Calu3 (cell line): Measurements from ENCODE around the gene PPP1R1A. TPM values are rescaled to one million over a fixed set of nuclear protein-coding genes. Genes with fewer than 3 reads are reported as not detected.

Source experiments
- BruUV-seq: library from RNA; stranded (reverse); fragments of 400-500 nt; replicated peaks from 2 replicates; lab custom pipeline; 2021; lab: Mats Ljungman, UMichigan
- CTCF ChIA-PET: fragments of 300-600 bp; sonication (Branson Sonifier 250); formaldehyde crosslinking; loops from one replicate; lab custom pipeline; 2022; ENCODE audit warnings: antibody characterized with exemption; lab: Charles Lee
- DNase-seq: peaks from one replicate; pipeline ENCODE4 v3.0.0; 2022
- H3K27ac Mint-ChIP-seq: one replicate; pipeline ENCODE4 v1.8.0; 2022; ENCODE audit warnings: mixed read lengths; ENCODE audit not compliant: unreplicated experiment
- H3K27me3 Mint-ChIP-seq: one replicate; pipeline ENCODE4 v1.8.0; 2022; ENCODE audit warnings: mixed read lengths; ENCODE audit not compliant: unreplicated experiment
- H3K36me3 Mint-ChIP-seq: one replicate; pipeline ENCODE4 v1.8.0; 2022; ENCODE audit warnings: mild to moderate bottlenecking, moderate library complexity, mixed read lengths; ENCODE audit not compliant: insufficient read depth, unreplicated experiment
- H3K4me1 Mint-ChIP-seq: one replicate; pipeline ENCODE4 v1.8.0; 2022; ENCODE audit warnings: mild to moderate bottlenecking, low read depth, mixed read lengths; ENCODE audit not compliant: unreplicated experiment
- H3K4me3 Mint-ChIP-seq: one replicate; pipeline ENCODE4 v1.8.0; 2022; ENCODE audit warnings: mild to moderate bottlenecking, low read depth, moderate library complexity, mixed read lengths; ENCODE audit not compliant: unreplicated experiment
- H3K9me3 Mint-ChIP-seq: one replicate; pipeline ENCODE4 v1.8.0; 2022; ENCODE audit warnings: low read depth, mixed read lengths; ENCODE audit not compliant: unreplicated experiment
- intact Hi-C: fragments of 100-400 bp; cut with micrococcal nuclease; formaldehyde crosslinking; loops from one replicate; pipeline ENCODE4 v1.10.0; 2022; ENCODE audit not compliant: unreplicated experiment
- total RNA-seq: library from RNA; stranded (reverse); gene quantifications from 2 replicates; pipeline ENCODE4 v1.2.3, GENCODE V29; 2022
- TF ChIP-seq, protein P1 (sequence below): fragments of 200-600 bp; IDR thresholded peaks from one replicate; pipeline ENCODE4 v1.8.0; 2022; ENCODE audit warnings: antibody characterized with exemption; ENCODE audit not compliant: unreplicated experiment

Gene PPP1R1A
- total RNA-seq, 1 experiment from 2014 or later: 0.26 TPM

DNA sequence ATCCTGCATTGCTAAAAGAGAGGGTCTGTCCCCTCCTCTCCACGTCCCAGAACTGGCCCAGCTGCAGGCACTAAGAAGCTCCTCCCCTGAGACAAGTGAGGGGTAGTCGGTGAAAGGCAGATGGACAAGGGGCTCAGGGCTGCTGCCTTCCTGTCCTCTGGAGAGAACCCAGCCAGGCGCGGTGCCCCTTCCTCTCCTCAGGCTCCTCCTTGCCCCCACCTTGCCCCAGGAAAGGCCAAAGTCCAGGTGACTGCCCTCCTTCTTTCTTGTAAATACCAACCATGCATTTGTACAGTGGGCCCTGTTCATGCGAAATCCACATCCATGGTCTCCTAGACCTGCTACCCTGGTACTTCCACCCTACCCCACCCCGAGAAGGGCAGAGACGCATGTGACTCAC lies 9.7 kb downstream of the PPP1R1A start:
- no peak for DNase-seq
- Mint-ChIP-seq H3K27ac (no peak overlapping the region), H3K9me3 (no peaks in the 10 kb centered on the region), H3K4me3 (no peak overlapping the region), H3K36me3 (no peaks in the 10 kb centered on the region), H3K27me3 (peaks cover 100% of the 10 kb centered on the region), H3K4me1 (no peaks in the 10 kb centered on the region)
- TF ChIP-seq, protein P1, sequence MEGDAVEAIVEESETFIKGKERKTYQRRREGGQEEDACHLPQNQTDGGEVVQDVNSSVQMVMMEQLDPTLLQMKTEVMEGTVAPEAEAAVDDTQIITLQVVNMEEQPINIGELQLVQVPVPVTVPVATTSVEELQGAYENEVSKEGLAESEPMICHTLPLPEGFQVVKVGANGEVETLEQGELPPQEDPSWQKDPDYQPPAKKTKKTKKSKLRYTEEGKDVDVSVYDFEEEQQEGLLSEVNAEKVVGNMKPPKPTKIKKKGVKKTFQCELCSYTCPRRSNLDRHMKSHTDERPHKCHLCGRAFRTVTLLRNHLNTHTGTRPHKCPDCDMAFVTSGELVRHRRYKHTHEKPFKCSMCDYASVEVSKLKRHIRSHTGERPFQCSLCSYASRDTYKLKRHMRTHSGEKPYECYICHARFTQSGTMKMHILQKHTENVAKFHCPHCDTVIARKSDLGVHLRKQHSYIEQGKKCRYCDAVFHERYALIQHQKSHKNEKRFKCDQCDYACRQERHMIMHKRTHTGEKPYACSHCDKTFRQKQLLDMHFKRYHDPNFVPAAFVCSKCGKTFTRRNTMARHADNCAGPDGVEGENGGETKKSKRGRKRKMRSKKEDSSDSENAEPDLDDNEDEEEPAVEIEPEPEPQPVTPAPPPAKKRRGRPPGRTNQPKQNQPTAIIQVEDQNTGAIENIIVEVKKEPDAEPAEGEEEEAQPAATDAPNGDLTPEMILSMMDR: no peak
- no TSS peak for BruUV-seq
- intact Hi-C loops: loop anchor here (2.0 kb wide), 1 partner anchor 24 kb away; no protein-coding TSS in a partner anchor
- CTCF ChIA-PET: interaction anchor here (2.2 kb wide), 1 partner anchor 17 kb away, joined by 7 read pairs; no protein-coding TSS in a partner anchor

DNA sequence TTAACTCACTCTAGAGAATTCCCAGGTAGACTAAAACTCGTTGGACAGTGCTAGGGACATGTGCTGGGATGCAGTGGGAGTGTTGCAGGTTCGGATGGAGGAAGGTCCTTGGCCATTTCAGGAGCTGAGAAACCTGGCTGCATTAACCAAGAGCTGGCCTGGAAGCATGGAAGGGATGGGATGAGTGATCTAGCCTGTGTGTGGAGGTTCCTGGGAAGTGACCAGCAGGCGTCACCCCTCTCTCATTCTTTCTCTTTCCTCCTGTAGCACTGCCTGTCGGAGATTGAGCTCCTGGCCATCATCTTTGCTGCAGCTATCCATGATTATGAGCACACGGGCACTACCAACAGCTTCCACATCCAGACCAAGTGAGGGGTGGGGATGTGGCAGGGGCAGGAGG lies 15.6 kb downstream of the PPP1R1A start:
- TF ChIP-seq, protein P1: no peak
- Mint-ChIP-seq H3K36me3 (no peaks in the 10 kb centered on the region), H3K4me3 (no peak overlapping the region), H3K27ac (no peak overlapping the region), H3K27me3 (peaks cover 95% of the 10 kb centered on the region), H3K4me1 (no peaks in the 10 kb centered on the region), H3K9me3 (no peaks in the 10 kb centered on the region)
- intact Hi-C loops: no loop called here
- no peak for DNase-seq
- no TSS peak for BruUV-seq
- CTCF ChIA-PET: interaction anchor here (0.8 kb wide), 2 partner anchors 10 to 19 kb away, joined by 4 read pairs; no protein-coding TSS in a partner anchor

DNA sequence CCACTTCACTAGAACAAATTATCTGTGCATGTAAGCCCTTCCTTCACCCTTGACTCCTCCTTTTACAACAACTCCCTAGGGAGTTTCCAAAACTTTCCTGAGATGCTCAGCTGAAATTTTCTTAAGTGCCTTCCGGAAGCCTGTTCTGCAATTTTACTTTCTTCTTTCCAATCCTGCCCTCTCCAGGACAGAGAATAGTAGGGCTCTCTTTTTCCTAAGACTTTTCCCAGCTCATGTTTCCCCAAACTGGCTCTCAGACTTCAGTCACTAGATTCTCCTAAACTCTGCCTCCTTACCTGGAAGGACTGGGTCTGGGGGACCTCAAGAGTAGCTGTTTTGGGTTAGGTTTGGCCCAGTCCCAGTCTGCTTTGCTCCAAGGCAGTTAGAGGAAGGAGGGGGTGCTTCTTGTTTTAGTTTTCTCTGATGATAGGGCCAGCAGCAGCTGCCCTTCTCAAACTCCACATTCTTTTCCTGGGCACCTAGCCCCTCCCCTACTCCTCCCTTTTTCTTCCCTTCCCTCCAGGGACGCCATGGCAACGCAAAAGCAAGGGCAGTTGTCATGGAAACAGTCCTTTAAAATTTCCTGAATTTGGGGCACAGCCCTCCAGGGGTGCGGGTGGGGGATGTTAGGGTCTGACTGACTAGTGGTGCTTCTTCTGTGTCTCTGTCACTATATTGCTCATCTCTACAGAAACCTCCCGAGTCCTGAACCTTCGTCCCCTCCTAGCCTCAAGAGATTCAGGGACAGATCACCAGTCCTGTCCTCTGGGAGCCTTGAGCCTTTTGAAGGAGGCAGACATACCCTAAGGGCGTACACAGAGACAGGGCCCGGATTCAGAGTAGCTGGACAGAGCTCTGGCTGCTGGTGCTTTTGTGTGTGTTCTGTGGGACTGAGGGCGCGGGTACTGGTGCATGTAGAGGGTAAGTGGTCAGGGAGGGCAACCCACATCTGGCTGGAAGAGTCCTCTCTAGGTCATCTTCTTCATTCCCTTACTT lies 17.0 kb downstream of the PPP1R1A start:
- intact Hi-C loops: no loop called here
- Mint-ChIP-seq H3K27ac (no peak overlapping the region), H3K36me3 (no peaks in the 10 kb centered on the region), H3K4me3 (no peak overlapping the region), H3K4me1 (no peaks in the 10 kb centered on the region), H3K9me3 (no peaks in the 10 kb centered on the region), H3K27me3 (peaks cover 92% of the 10 kb centered on the region)
- no peak for DNase-seq
- no TSS peak for BruUV-seq
- TF ChIP-seq, protein P1: no peak
- CTCF ChIA-PET: no interaction called here

DNA sequence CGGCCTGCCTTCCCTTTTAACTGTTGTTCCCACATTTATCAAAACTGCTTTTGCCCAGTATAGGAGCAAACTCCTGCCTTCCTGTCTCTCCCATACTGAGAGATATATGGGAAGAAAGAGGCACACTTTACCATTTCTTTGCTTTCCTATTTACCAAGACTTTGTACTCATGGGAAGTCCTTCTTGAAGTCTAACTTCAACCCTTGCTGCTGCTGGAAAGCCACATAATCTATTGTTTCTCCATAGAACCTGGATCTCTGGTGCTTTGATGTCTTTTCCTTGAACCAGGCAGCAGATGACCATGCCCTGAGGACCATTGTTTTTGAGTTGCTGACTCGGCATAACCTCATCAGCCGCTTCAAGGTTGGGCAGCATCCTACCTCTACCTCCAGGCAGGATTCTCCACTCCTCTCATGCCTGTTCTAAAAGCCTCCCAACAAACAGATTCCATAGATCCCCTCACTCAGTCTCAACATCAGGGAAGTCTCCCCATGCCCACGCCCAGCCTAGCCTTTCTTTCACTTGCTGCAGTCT lies 18.4 kb downstream of the PPP1R1A start:
- H3K27ac Mint-ChIP-seq: no peak overlapping the region
- TF ChIP-seq, protein P1: no peak
- no peak for DNase-seq
- no peaks in the 10 kb centered on the region for H3K9me3 Mint-ChIP-seq
- CTCF ChIA-PET: no interaction called here
- no peaks in the 10 kb centered on the region for H3K4me1 Mint-ChIP-seq
- intact Hi-C loops: no loop called here
- H3K36me3 Mint-ChIP-seq: no peaks in the 10 kb centered on the region
- peaks cover 92% of the 10 kb centered on the region for H3K27me3 Mint-ChIP-seq
- no peak overlapping the region for H3K4me3 Mint-ChIP-seq
- BruUV-seq: no TSS peak
